NCI-H2029 treated with DMSO at 0.1 percent for 48 hours (cell line): Measurements from ENCODE around the gene SVIP.

Source experiments
- DNase-seq: peaks from one replicate; lab custom pipeline; 2025; lab: John Stamatoyannopoulos, UW

The SVIP gene

GRCh38 chr11:22792497-22792896, 37.1 kb downstream of the SVIP start:
- DNase-seq: no peak

- peak; percentile 41 for DNase-seq
Measured at GRCh38 chr11:22787551-22788162, 41.9 kb downstream of the SVIP start.

- no peak for DNase-seq
Measured at GRCh38 chr11:22787055-22787454, 42.5 kb downstream of the SVIP start.

- no peak for DNase-seq
Measured at GRCh38 chr11:22786475-22786874, 43.1 kb downstream of the SVIP start.

GRCh38 chr11:22785251-22785650, 44.4 kb downstream of the SVIP start:
- no peak for DNase-seq

GRCh38 chr11:22780952-22781593, 48.5 kb downstream of the SVIP start:
- DNase-seq: no peak

GRCh38 chr11:22779850-22780249, 49.8 kb downstream of the SVIP start:
- no peak for DNase-seq

- peak; percentile 11 for DNase-seq
Measured at GRCh38 chr11:22778642-22779041, 51.0 kb downstream of the SVIP start.

GRCh38 chr11:22775248-22775647, 54.4 kb downstream of the SVIP start:
- DNase-seq: no peak

- DNase-seq: no peak
Measured at GRCh38 chr11:22774716-22775115, 54.9 kb downstream of the SVIP start.

- DNase-seq: no peak
Measured at GRCh38 chr11:22769081-22769480, 60.5 kb downstream of the SVIP start.
